Astrocyte of the spinal cord (primary cell): Measurements from ENCODE around the gene ATP5F1A.
A peak's percentile ranks its signal among the peaks of the same experiment; 100 is the strongest.
"Not testable (repeated sequence)": the region's sequence is repeated elsewhere in the genome, so short reads cannot be mapped to it uniquely, and the experiment has no call there.

Experiments used
- DNase-seq: peaks from one replicate; pipeline ENCODE4 v3.0.0; 2011; ENCODE audit warnings: low read depth, low spot score
- H3K4me3 ChIP-seq: 2 replicates; pipeline ENCODE4 v1.5.1; 2011; ENCODE audit warnings: low read depth, mild to moderate bottlenecking, low read length, moderate library complexity
- CTCF ChIP-seq: IDR thresholded peaks from 2 replicates; pipeline ENCODE4 v1.5.1; 2012; ENCODE audit warnings: low read depth, mild to moderate bottlenecking, low read length, inconsistent platforms
- in situ Hi-C: cut with HindIII; loops from 2 replicates; pipeline ENCODE4 v1.10.0; 2017; ENCODE audit warnings: low sequenced_read_pairs

Gene ATP5F1A

GRCh38 chr18:46097801-46098615, at the start of gene ATP5F1A:
Gene ATP5F1A, minus strand, starts transcription at chr18:46098296. Its CDS starts 65 bp downstream, at chr18:46098231.
- no peak for TF ChIP-seq CTCF
- H3K4me3 ChIP-seq, result peak within 1 kb of the TSS; percentile 96
- in situ Hi-C loops, result no loop called here
- peak; percentile 87 for DNase-seq

GRCh38 chr18:46141199-46141598, 43.1 kb upstream of the ATP5F1A start:
- in situ Hi-C loops, result no loop called here
- no peak for DNase-seq
- TF ChIP-seq CTCF, result no peak
- no peak overlapping the region for H3K4me3 ChIP-seq

GRCh38 chr18:46140173-46140572, 42.1 kb upstream of the ATP5F1A start:
- H3K4me3 ChIP-seq, result no peak overlapping the region
- no peak for DNase-seq
- no peak for TF ChIP-seq CTCF
- in situ Hi-C loops, result no loop called here

- H3K4me3 ChIP-seq, result no peak overlapping the region
- DNase-seq, result no peak
- in situ Hi-C loops, result no loop called here
- TF ChIP-seq CTCF, result no peak
Observed at GRCh38 chr18:46134920-46135675, 37.0 kb upstream of the ATP5F1A start.

GRCh38 chr18:46133534-46133933, 35.4 kb upstream of the ATP5F1A start:
- no peak for TF ChIP-seq CTCF
- DNase-seq, result no peak
- in situ Hi-C loops, result no loop called here
- H3K4me3 ChIP-seq, result no peak overlapping the region

GRCh38 chr18:46130549-46130948, 32.5 kb upstream of the ATP5F1A start:
- in situ Hi-C loops, DNase-seq, H3K4me3 ChIP-seq: not testable (repeated sequence)

GRCh38 chr18:46130061-46130460, 32.0 kb upstream of the ATP5F1A start:
- in situ Hi-C loops, result no loop called here
- DNase-seq, result no peak
- no peak overlapping the region for H3K4me3 ChIP-seq
- TF ChIP-seq CTCF, result no peak

GRCh38 chr18:46126625-46127024, 28.5 kb upstream of the ATP5F1A start:
- DNase-seq, H3K4me3 ChIP-seq, in situ Hi-C loops: not testable (repeated sequence)
